Stimulated activated CD4-positive, alpha-beta T cell treated with anti-CD3 and anti-CD28 coated beads, Interleukin-2, amount 100 ng/mL, for 48 hours (primary cell): ENCODE data around the gene COL27A1.
A peak's percentile ranks its signal among the peaks of the same experiment; 100 is the strongest.

Experiments
- DNase-seq, 2 donors: peaks; one replicate each; pipeline ENCODE4 v3.0.0-alpha.2; 2020

Gene COL27A1

GRCh38 chr9:114155263-114155994 lies at the start of gene COL27A1:
TSS of gene COL27A1 (plus strand) at chr9:114155537. CDS start at chr9:114155951, 414 bp downstream.
- peak; percentile 83 to 88 for DNase-seq

DNA sequence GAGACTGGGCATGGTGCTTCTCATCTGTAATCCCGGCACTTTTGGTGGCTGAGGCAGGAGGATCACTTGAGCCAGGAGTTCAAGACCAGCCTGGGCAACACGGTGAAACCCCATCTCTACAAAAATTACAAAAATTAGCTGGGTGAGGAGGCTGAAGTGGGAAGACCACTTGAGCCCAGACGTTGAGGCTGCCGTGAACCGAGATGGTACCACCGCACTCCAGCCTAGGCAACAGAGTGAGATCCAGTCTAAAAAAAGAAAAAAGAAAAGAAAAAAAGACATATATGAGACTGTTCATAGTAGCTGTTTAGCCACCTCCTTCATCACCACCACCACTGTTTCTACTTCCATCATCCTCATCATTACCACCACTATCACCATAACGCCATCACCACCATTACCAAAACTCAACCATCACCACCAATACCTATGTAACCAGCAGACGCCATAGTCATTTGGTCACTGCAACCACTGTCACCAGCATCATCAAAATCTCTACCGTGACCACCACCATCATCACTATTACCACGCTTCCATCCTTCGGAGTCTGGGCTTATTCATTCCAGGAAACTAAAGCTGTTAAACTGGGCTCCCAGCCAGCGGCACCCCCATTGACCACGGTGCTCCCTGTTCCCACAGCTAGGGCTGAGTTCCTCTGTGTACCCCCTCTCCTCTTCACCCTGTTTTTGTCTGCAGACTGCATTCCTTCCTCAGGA lies 47.9 kb upstream of the COL27A1 start:
- DNase-seq = no peak

DNA sequence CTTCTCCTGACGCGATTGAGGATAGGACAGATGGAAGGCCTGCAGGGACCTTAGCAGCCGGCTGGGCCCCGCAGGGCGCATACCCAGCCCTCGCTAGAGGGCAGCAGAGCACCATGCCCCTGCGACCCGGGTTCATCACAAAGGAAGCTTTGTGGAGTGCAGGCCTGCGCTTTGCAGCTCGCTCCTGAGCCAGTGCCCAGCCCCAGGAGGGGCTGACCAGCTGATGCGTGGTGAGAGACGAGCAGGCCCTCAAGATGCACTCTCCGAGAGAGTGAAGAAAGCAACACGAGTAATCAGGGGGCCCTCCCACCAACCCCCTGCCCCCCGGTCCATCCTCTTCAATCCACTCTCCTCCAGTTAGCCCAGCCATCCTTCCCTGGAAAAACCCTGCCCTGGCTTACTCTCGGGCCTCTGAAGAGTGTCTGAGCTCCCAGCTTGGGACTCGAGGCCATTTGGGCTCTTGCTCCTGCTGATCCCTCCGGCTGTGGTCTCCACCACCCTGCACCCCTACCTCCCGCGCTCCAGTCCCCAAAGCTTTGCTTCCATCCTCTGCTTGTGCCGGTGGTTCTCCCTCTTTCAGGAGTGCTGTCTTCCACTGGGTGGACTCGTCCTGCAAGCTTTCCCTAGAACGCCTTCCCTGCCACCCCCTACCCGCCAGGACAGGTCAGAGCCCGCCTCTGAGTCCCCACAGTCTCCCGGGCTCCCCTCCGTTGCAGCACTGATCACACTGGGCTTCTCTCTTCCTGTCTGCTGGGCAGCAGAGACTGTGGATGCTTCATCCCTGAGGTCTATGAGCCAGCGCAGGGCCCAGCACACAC lies 47.1 kb upstream of the COL27A1 start:
- DNase-seq = peak; percentile 61 to 69

DNA sequence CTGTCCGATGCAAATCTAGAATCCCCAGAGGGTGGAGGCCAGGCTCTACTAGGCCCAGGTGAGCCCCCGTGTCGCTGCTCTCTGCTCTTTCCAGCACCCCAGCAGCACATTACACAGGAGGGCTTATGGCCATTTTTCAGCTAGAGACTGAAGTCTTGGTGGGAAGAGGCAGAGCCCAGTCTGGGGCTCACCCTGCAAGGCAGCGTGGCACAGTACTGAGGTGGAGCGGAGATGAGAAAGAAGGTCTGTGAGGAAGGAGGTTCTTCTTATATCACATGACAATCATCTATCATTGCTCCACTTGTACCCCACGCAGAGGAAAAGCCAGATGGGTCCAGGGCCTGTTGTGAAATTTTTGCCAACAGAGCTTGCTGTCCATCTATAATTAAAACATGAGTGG lies 46.2 kb upstream of the COL27A1 start:
- no peak for DNase-seq

DNA sequence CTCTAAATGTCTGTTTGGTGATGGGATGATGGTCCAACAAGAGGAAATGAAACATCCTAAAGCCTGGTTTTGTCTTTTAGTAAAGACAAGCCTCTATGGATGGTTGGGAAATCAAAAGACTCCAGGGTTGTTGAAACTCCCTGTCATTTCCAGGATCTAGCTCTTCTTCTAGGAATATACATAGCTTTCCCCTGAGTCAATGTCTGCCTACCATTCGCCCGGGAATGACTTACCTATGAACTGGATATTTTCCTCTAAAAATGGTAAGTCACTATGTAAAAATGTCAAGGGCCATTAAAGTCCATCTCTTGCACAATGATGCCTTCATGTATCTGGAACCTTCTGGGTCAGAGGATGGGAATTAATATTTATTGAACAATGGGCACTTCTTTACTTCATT lies 45.2 kb upstream of the COL27A1 start:
- no peak for DNase-seq

DNA sequence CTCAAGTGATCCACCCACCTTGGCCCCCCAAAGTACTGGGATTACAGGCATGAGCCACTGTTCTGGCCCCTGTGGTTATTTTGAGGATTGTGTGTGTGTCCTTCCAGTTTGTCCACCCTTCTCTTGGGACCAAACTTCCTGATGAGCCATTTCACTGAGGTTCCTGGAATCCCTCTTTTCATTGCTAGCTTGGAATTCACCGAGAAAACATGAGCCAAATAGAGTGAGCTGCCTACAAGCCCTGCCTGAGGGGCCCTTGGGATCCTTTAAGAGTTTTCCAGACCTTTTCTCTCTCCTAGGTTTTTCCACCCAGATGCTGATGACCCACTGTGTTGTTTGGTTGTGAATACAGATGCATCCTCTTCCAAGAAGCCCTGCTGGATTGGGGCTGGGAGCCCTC lies 43.0 kb upstream of the COL27A1 start:
- DNase-seq = no peak

DNA sequence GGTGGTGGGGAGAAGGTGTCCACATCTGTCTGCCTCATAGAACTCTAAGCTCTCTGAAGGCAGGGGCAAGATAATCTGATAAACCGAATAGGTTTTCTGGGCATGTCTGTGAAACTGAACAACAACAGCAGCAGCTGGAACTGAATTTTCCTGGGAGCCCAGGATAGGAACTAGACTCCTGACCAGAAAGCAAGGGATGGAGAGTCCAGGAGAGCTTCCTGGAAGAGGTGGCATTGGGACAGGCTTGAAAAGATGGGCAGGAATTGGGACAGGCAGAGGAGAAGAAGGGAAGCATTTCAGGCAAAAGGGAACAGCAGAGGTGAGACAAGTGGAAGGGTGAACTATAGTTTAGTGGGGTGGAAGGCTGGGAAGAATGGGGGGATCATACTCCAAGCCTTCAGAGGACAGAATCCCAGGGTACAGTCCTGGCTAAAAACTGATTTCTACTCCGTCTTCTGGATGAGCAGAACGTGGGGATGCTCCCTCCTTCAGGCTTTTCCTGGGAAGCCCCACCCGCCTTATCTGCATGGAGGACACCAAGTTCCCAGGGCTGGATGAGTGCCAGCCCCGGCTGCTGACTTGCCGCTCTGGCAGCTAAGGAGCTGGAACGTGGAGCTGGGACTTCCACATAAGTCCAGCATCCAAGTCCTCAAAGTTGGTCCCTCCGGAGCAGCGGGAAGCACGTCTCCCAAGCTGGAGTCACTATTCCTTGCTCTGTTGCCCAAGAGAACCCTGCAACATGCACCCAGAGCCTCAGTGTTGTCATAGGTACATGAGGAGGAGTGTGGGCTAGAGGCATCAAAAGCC lies 42.4 kb upstream of the COL27A1 start:
- DNase-seq = no peak

- DNase-seq = no peak
Measured at GRCh38 chr9:114114364-114114763, 41.0 kb upstream of the COL27A1 start.

GRCh38 chr9:114115654-114116125 lies 39.6 kb upstream of the COL27A1 start:
- DNase-seq = no peak

GRCh38 chr9:114116126-114116747 lies 39.1 kb upstream of the COL27A1 start:
- no peak for DNase-seq

GRCh38 chr9:114117614-114117995 lies 37.7 kb upstream of the COL27A1 start:
- DNase-seq = no peak

GRCh38 chr9:114117996-114118830 lies 37.1 kb upstream of the COL27A1 start:
- no peak for DNase-seq

DNA sequence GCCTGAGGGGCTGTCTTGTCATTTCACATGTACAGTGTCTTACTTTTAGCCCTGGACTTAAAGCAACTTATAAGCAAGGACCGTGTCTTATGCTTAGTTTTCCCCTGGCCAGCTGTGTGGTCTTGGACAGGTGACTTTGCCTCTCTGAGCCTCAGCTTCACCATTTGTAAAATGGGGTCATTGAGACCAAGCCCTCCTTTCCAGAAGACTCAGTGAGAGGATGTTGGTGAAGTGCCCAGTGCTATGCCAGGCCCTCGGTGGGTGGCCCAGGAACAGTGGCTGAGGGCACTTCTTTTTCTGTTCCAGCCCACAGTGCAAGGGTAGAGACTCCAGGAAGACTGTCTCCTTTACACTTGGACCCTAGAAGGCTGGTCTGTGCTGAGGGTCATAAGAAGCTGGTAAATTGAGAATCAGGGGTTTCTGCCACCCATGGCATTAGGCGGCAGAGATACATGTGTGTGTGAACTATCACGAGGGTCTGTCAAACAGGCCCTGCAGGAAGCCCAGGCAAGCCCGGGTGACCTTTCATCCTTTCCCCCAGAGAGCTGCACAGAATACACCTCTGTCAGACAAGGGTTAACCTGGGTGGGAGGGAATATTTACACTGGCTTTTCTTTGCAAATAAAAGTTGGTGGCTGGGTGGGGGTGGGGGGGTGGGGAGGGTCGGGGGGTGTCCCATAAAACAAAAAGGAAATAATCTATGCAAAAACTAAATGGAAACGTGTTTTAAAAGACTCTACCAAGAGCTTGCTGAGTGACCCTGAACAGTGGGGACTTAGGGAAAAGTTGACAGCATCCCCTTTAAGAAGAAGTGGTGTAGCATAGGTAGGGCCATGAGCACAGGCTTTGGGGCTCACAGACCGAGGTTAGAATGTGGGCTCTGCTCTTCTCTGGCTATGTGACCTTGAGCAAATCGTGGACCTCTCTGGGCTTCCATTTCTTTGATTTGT lies 35.8 kb upstream of the COL27A1 start:
- DNase-seq = no peak

DNA sequence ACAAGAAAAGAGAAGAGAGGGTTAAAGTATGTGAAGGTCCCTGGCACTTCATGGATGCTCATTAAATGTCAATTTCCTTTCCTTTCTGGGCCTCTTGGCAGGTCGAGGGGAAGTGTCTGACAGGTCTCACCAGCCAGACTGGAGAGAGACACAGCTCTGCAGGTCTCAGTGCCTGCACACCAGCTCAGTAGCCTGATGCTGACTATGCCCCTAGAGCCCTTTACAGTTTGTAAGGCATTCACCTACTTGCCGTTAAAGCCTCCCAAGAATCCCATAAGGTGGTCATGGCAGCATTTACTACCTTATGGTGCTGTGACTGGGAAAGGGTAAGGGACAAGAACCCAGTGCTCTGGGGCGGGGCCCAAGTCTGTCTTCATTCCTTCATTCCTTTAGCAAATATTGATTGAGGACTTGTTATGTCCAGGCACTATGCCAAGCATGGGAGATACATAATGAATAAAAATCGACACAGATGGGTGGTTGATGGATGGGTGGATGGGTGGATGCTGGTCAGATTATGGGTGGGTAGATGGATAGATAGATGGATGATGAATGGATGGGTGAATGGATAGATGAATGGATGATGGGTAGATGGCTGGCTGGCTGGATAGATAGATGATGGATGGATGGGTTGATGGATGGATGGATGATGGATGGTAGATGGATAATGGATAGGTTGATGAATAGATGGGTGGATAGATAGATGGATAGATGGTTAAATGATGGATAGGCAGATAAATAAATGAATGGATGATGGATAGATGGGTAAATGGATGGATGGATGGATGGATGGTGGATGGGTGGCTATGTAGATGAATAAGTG lies 34.9 kb upstream of the COL27A1 start:
- no peak for DNase-seq

- no peak for DNase-seq
Measured at GRCh38 chr9:114121227-114122135, 33.9 kb upstream of the COL27A1 start.

GRCh38 chr9:114122136-114123027 lies 33.0 kb upstream of the COL27A1 start:
- no peak for DNase-seq
